GM13977 (cell line): ENCODE measurements around the gene TRIM33.

Experiments
- DNase-seq: peaks from one replicate; pipeline ENCODE4 v3.0.0; 2012; ENCODE audit warnings: low spot score
- CTCF ChIP-seq: IDR thresholded peaks from 2 replicates; pipeline ENCODE4 v1.5.1; 2012; ENCODE audit warnings: mild to moderate bottlenecking, control low read depth; ENCODE audit not compliant: insufficient read depth; ENCODE audit errors: extremely low read depth, missing control alignments
- in situ Hi-C: fragments of 300-500 bp; cut with MboI; formaldehyde crosslinking; loops from one replicate; pipeline ENCODE4 v1.12.0; 2022; ENCODE audit warnings: low sequenced_read_pairs, low pct_unique_long_range_greater_than_20kb, mixed read lengths, inconsistent platforms; ENCODE audit not compliant: unreplicated experiment

Gene TRIM33

GRCh38 chr1:114550336-114550735, 39.3 kb upstream of the TRIM33 start:
- no peak for DNase-seq
- no peak for TF ChIP-seq CTCF
- in situ Hi-C loops = no loop called here

GRCh38 chr1:114549137-114549536, 38.1 kb upstream of the TRIM33 start:
- in situ Hi-C loops = no loop called here
- no peak for DNase-seq
- TF ChIP-seq CTCF = no peak

GRCh38 chr1:114547076-114547475, 36.1 kb upstream of the TRIM33 start:
- in situ Hi-C loops = no loop called here
- no peak for TF ChIP-seq CTCF
- DNase-seq = no peak

GRCh38 chr1:114545796-114546195, 34.8 kb upstream of the TRIM33 start:
- no peak for TF ChIP-seq CTCF
- DNase-seq = no peak
- in situ Hi-C loops = no loop called here

GRCh38 chr1:114545315-114545714, 34.3 kb upstream of the TRIM33 start:
- TF ChIP-seq CTCF = no peak
- no peak for DNase-seq
- in situ Hi-C loops = no loop called here

- no peak for TF ChIP-seq CTCF
- in situ Hi-C loops = no loop called here
- no peak for DNase-seq
These were observed 29.8 kb upstream of the TRIM33 start for GRCh38 chr1:114540821-114541220.

- no peak for TF ChIP-seq CTCF
- DNase-seq = no peak
These were observed 29.3 kb upstream of the TRIM33 start for GRCh38 chr1:114540272-114540671.

More at GRCh38 chr1:114540272-114540671, 29.3 kb upstream of the TRIM33 start:
- in situ Hi-C loops = no loop called here
